K562 (cell line): Measurements from ENCODE around the gene HNF4A. TPM values are rescaled to one million over a fixed set of nuclear protein-coding genes. Genes with fewer than 3 reads are reported as not detected.
A peak's percentile ranks its signal among the peaks of the same experiment; 100 is the strongest.

Experiments used
- ATAC-seq: fragments of 200-7000 bp; cut with Tn5 transposase; 3 replicates; pipeline ENCODE4 v1.9.1; 2020; ENCODE audit warnings: moderate library complexity
- BruUV-seq: library from RNA; stranded (reverse); fragments of 400-500 nt; replicated peaks from 2 replicates; lab custom pipeline; 2021; lab: Mats Ljungman, UMichigan
- CTCF ChIA-PET: fragments of 300-600 bp; formaldehyde crosslinking; extraction: SDS; loops from one replicate; lab custom pipeline; 2021; ENCODE audit warnings: low intra/inter-chr PET ratio; lab: Yijun Ruan, JAX
- POLR2A ChIA-PET: fragments of 300-600, 350-650 bp; sonication (Branson Sonifier 250); formaldehyde crosslinking; extraction: SDS; loops from one replicate; lab custom pipeline; 2021; ENCODE audit warnings: antibody characterized with exemption, inconsistent platforms; lab: Yijun Ruan, JAX
- DNase-seq, 4 experiments: peaks; one replicate each; pipeline versions ENCODE4 v3.0.0 to v3.0.0-alpha.2; 2011 to 2018; ENCODE audit warnings: low spot score in 3 of 4, mixed read lengths in 3 of 4; ENCODE audit errors: extremely low read depth in 1 of 4
- FAIRE-seq: peaks from 2 replicates; lab custom pipeline; 2011; peaks lifted over from hg19 to GRCh38; lab: Jason Lieb, UNC
- H2AFZ ChIP-seq: 2 replicates; pipeline ENCODE4 v1.6.0; 2011; ENCODE audit warnings: low read depth, low read length, control low read depth, inconsistent platforms
- H3K27ac ChIP-seq: fragments of 200-600 bp; 3 replicates; pipeline ENCODE4 v1.8.0; 2011; ENCODE audit warnings: low read depth, mild to moderate bottlenecking, control low read depth, inconsistent platforms, low read length, moderate library complexity, mixed read lengths; ENCODE audit errors: extremely low read depth
- H3K27me3 ChIP-seq, 2 experiments: fragments of 300-600 bp in 1 of 2; 2 replicates in 1 of 2; 3 replicates in 1 of 2; pipeline versions ENCODE4 v1.6.0 to v1.8.0; 2011; ENCODE audit warnings: inconsistent platforms in 2 of 2, low read length in 2 of 2, mild to moderate bottlenecking in 1 of 2, mixed read lengths in 1 of 2, moderate library complexity in 1 of 2; ENCODE audit not compliant: control insufficient read depth in 2 of 2, insufficient read depth in 2 of 2
- H3K36me3 ChIP-seq: fragments of 300-600 bp; 3 replicates; pipeline ENCODE4 v1.8.0; 2011; ENCODE audit warnings: mild to moderate bottlenecking, low read length, inconsistent platforms; ENCODE audit not compliant: control insufficient read depth, insufficient read depth
- H3K4me1 ChIP-seq, 2 experiments: fragments of 200-600 bp in 1 of 2; replicated peaks in 1 of 2; 2 replicates in 1 of 2; 3 replicates in 1 of 2; pipeline versions ENCODE4 v1.5.1 to v1.8.0; 2011; ENCODE audit warnings: inconsistent platforms in 2 of 2, low read length in 2 of 2, mild to moderate bottlenecking in 1 of 2, mixed read lengths in 1 of 2, moderate library complexity in 1 of 2; ENCODE audit not compliant: control insufficient read depth in 2 of 2, insufficient read depth in 2 of 2
- H3K4me2 ChIP-seq: 2 replicates; pipeline ENCODE4 v1.6.1; 2011; ENCODE audit warnings: low read length, control low read depth, inconsistent platforms, mixed read lengths; ENCODE audit not compliant: insufficient read depth
- H3K4me3 ChIP-seq: fragments of 200-600 bp; sonication (generic), shearing (Covaris generic); 2 replicates; pipeline ENCODE4 v1.5.1; 2016; ENCODE audit warnings: control low read depth, inconsistent platforms
- H3K79me2 ChIP-seq: fragments of 200-600 bp; 3 replicates; pipeline ENCODE4 v1.8.0; 2011; ENCODE audit warnings: low read length, inconsistent platforms; ENCODE audit not compliant: control insufficient read depth, insufficient read depth
- H3K9ac ChIP-seq, 2 experiments: 2 replicates each; pipeline versions ENCODE4 v1.6.0 to v1.6.1; 2011; ENCODE audit warnings: low read depth in 2 of 2, low read length in 2 of 2, control low read depth in 1 of 2, inconsistent platforms in 1 of 2, mild to moderate bottlenecking in 1 of 2, mixed read lengths in 1 of 2; ENCODE audit not compliant: insufficient read depth in 1 of 2
- H3K9me1 ChIP-seq: one replicate; pipeline ENCODE4 v1.6.0; 2011; ENCODE audit warnings: inconsistent platforms, mild to moderate bottlenecking, low read length, moderate library complexity; ENCODE audit not compliant: control insufficient read depth, insufficient read depth
- H3K9me3 ChIP-seq: replicated peaks from 2 replicates; pipeline ENCODE4 v1.5.1; 2011; ENCODE audit warnings: low read depth, low read length, inconsistent platforms; ENCODE audit not compliant: control insufficient read depth, insufficient read depth
- H4K20me1 ChIP-seq: replicated peaks from 2 replicates; pipeline ENCODE4 v1.6.1; 2011; ENCODE audit warnings: low read length, inconsistent platforms, mixed read lengths; ENCODE audit not compliant: control insufficient read depth, insufficient read depth
- CAMTA2 ChIP-seq: fragments of 250-450 bp; sonication (Bioruptor Pico); conservative IDR thresholded peaks from 2 replicates; pipeline ENCODE4 v1.5.1; 2022
- CBFA2T3 ChIP-seq: fragments of 450-650 bp; IDR thresholded peaks from 2 replicates; pipeline ENCODE4 v1.6.1; 2017
- FUS ChIP-seq: fragments of 200-400 bp; formaldehyde crosslinking; optimal IDR thresholded peaks from 2 replicates; pipeline ENCODE3; 2017; ENCODE audit warnings: low read depth, low read length
- GTF2A2 ChIP-seq: IDR thresholded peaks from 2 replicates; pipeline ENCODE4 v1.6.1; 2016; ENCODE audit warnings: mild to moderate bottlenecking, missing genetic modification characterization, missing compliant biosample characterization
- KLF13 ChIP-seq: fragments of 450-650 bp; IDR thresholded peaks from 2 replicates; pipeline ENCODE4 v1.6.1; 2016; ENCODE audit warnings: missing genetic modification characterization, low read depth, mild to moderate bottlenecking, missing compliant biosample characterization, moderate library complexity, borderline replicate concordance
- KLF16 ChIP-seq: IDR thresholded peaks from 2 replicates; pipeline ENCODE4 v1.6.1; 2016; ENCODE audit warnings: antibody characterized with exemption
- RFX1 ChIP-seq: fragments of 450-650 bp; IDR thresholded peaks from 2 replicates; pipeline ENCODE4 v1.6.1; 2016; ENCODE audit warnings: mild to moderate bottlenecking, moderate library complexity
- ZNF695 ChIP-seq: fragments of 450-650 bp; formaldehyde crosslinking; IDR thresholded peaks from 2 replicates; pipeline ENCODE4 v1.4.0; 2020; ENCODE audit warnings: mild to moderate bottlenecking, moderate library complexity
- WGBS: fragments of 100-300 bp; shearing (Covaris generic); methylation state at CpG from one replicate; pipeline ENCODE4 v1.1.6; 2016; ENCODE audit warnings: low coverage, mixed read lengths; ENCODE audit not compliant: insufficient coverage; ENCODE audit errors: missing lambda C conversion rate; 5-methylcytosine and 5-hydroxymethylcytosine counted together
- in situ Hi-C: fragments of 300-500 bp; cut with MboI; formaldehyde crosslinking; loops from 4 replicates; pipeline ENCODE4 v1.15.0; 2018; ENCODE audit warnings: inconsistent platforms, mixed read lengths
- intact Hi-C: fragments of 100-400 bp; cut with micrococcal nuclease; formaldehyde crosslinking; loops from 2 replicates; pipeline ENCODE4 v1.14.2; 2022
- polyA plus RNA-seq, 8 experiments: library from polyadenylated mRNA; depleted of rRNA in 4 of 8; stranded (reverse) in 5 of 8; unstranded in 3 of 8; fragments of >200 nt; fragmentation: Nextera tagmentation in 2 of 8; fragmentation: Illumina TruSeq in 1 of 8; extraction: Ambion mirVana in 2 of 8; extraction: Trizol in 1 of 8; gene quantifications; 2 replicates each; pipeline versions ENCODE4 v1.2.1 to v1.2.3, GENCODE V29; 2011 to 2014; ENCODE audit warnings: inconsistent platforms in 1 of 8, missing spikeins in 1 of 8
- total RNA-seq, 7 experiments: library from RNA; depleted of rRNA in 6 of 7; stranded (reverse); fragments of >200 nt in 6 of 7; fragmentation: Illumina TruSeq in 2 of 7; extraction: Trizol in 2 of 7; gene quantifications; 2 replicates each; pipeline versions ENCODE4 v1.2.1 to v1.2.3, GENCODE V29; 2011 to 2021; ENCODE audit warnings: low replicate concordance in 1 of 7
- TF ChIP-seq, protein P1 (sequence below): fragments of 450-650 bp; formaldehyde crosslinking; IDR thresholded peaks from 2 replicates; pipeline ENCODE4 v1.4.0; 2020; ENCODE audit warnings: mild to moderate bottlenecking, moderate library complexity
- TF ChIP-seq, protein P2 (sequence below): fragments of 250-450 bp; sonication (Bioruptor Pico); IDR thresholded peaks from 2 replicates; pipeline ENCODE4 v1.5.0; 2021; ENCODE audit warnings: mild to moderate bottlenecking, moderate library complexity
- TF ChIP-seq, protein P3 (sequence below): fragments of 450-650 bp; IDR thresholded peaks from 2 replicates; pipeline ENCODE4 v1.6.1; 2016

The HNF4A gene
- total and polyA plus RNA-seq, 9 of the 15 experiments (the other 6 are each of a cell fraction or from before 2014, with no cell fraction given) = 0.03 to 0.27 (median 0.08) TPM; not detected in 5

DNA sequence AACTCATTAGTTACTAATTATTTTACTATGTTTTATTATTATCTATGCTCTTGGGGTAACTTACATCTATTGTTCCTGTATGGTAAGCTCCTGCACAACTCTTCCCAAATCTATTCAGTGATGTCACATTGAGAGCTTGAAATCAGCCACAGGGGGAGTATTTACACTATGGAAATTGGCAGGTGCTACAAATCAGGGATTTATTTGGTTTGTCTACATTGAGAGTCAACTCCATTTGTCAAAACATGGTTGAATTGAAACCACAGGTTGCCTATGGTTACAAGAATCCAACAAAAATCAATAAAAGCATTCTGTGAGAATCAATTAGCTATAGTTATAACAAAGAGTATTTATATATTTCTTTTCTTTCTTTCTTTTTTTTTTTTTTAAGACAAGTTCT, 40.6 kb upstream of the HNF4A start:
- no peaks in the 10 kb centered on the region for H3K36me3 ChIP-seq
- H3K9me3 ChIP-seq = no peaks in the 10 kb centered on the region
- no TSS peak for BruUV-seq
- H3K4me2 ChIP-seq = no peak overlapping the region
- no peak overlapping the region for H3K27ac ChIP-seq
- no peak for ATAC-seq
- TF ChIP-seq CBFA2T3 (no peak), CAMTA2 (CRISPR knock-in tag) (no peak), RFX1 (peak; percentile 14; the same call in 1 of the 2 replicates), GTF2A2 (no peak)
- H3K4me1 ChIP-seq = peaks cover 7 to 13% of the 10 kb centered on the region in 2 experiments
- ChIA-PET POLR2A (no interaction called here), CTCF (no interaction called here)
- no peaks in the 10 kb centered on the region for H4K20me1 ChIP-seq
- H2AFZ ChIP-seq = no peak overlapping the region
- DNase-seq = no peak
- intact Hi-C loops (loop anchor here (5.0 kb wide), 1 partner anchor 157 kb away; no protein-coding TSS in a partner anchor), in situ Hi-C loops (loop anchor here (5.0 kb wide), 1 partner anchor 98 kb away; no protein-coding TSS in a partner anchor)
- no peak overlapping the region for H3K9ac ChIP-seq
- H3K27me3 ChIP-seq = peaks cover 3 to 4% of the 10 kb centered on the region in 2 experiments; a peak in 3 of 5 replicates
- FAIRE-seq = no peak
- H3K79me2 ChIP-seq = no peaks in the 10 kb centered on the region
- no peaks in the 10 kb centered on the region for H3K9me1 ChIP-seq
- H3K4me3 ChIP-seq = no peak overlapping the region

DNA sequence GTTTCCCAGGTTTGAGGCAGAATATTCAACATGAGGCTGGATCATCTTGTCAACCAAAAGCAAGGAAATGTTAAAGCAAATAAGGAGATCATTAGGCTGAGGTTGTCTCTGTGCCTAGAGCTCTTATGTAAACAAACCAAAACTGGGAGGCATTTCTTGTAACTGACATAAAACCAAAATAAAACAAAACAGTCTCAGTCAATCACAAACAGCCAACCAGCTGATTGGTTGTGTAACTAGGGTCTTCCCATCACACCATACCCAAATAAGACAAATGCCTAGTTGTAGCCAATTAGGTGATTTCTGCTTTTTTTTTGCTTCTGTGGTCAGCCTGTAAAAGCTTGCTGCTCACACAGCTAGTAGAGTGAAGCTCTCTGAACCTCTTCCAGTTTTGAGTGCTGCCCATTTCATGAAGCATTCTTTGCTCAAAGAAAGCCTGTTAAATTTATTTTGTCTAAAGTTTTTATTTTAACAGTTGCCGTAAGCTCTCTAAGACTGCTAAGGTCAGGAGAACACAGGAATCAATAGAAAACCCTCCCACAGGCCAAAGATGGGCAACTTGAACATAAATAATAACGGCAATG, 35.6 kb upstream of the HNF4A start:
- H3K4me3 ChIP-seq = no peak overlapping the region
- 34% methylated on average over 2 of the region's 2 CpGs for WGBS
- ChIA-PET CTCF (no interaction called here), POLR2A (interaction anchor here (0.6 to 1.5 kb wide), 5 partner anchors 9 to 88 kb away, joined by 3 to 4 read pairs (median 4); partner anchors contain the start of gene FITM2)
- H3K9me1 ChIP-seq = no peaks in the 10 kb centered on the region
- no peak for ATAC-seq
- no peaks in the 10 kb centered on the region for H3K4me1 ChIP-seq
- H3K27ac ChIP-seq = no peak overlapping the region
- H3K9me3 ChIP-seq = no peaks in the 10 kb centered on the region
- no peak overlapping the region for H2AFZ ChIP-seq
- TF ChIP-seq, protein P1, sequence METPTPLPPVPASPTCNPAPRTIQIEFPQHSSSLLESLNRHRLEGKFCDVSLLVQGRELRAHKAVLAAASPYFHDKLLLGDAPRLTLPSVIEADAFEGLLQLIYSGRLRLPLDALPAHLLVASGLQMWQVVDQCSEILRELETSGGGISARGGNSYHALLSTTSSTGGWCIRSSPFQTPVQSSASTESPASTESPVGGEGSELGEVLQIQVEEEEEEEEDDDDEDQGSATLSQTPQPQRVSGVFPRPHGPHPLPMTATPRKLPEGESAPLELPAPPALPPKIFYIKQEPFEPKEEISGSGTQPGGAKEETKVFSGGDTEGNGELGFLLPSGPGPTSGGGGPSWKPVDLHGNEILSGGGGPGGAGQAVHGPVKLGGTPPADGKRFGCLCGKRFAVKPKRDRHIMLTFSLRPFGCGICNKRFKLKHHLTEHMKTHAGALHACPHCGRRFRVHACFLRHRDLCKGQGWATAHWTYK (CRISPR knock-in tag) = no peak
- TF ChIP-seq KLF13 (tag) = no peak
- no peak for TF ChIP-seq FUS
- TF ChIP-seq, protein P2, sequence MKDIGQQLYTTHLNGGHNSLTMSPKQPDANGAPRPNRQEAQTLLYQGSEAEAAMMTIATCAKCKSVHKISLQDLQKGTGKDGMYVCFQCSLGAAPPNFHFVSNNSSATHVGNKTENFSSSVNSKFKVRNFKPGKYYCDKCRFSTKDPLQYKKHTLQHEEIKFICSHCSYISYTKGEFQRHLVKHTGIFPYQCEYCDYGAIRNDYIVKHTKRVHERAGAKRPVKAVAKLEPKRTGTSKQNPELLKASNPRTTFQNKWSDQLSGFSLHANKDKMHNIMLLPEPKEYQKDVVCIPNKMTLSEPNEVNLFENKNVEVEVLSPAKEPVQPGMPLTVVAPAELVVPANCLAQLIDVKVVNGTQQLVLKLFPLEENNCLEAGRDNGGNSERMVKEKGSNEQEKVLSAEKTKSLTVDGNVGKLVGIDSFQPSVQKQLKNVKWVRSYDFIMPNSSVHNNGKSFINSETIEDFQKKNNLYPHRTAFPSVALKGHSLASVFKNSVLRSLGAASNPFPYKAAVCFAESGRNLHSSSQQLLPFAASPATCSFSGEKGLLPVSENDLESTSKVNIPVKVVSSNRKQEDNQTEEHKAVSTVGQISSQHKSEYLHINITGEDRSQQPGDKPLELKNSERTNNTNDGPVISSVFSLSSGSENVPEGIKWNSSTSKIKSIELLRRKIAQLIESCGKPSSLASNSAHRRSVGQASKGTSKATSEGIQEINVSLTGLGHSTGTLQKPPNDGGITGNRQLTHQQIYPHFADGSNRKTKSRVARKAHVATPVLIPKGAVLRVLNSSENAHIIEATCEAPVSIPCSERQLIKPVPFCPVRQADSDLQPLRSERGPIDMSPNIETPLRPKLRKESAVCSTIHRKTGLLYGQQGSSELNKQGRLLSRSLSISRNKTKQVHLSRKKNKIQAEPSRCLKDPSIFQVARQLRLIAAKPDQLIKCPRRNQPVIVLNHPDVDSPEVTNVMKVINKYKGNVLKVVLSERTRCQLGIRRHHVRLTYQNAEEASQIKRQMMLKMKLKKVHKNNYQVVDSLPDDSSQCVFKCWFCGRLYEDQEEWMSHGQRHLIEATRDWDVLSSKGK (CRISPR knock-in tag) = no peak
- TF ChIP-seq, protein P3, sequence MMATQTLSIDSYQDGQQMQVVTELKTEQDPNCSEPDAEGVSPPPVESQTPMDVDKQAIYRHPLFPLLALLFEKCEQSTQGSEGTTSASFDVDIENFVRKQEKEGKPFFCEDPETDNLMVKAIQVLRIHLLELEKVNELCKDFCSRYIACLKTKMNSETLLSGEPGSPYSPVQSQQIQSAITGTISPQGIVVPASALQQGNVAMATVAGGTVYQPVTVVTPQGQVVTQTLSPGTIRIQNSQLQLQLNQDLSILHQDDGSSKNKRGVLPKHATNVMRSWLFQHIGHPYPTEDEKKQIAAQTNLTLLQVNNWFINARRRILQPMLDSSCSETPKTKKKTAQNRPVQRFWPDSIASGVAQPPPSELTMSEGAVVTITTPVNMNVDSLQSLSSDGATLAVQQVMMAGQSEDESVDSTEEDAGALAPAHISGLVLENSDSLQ = peak; percentile 54; the same call in 1 of the 2 replicates
- TF ChIP-seq KLF16 = no peak
- no peak for TF ChIP-seq ZNF695 (CRISPR knock-in tag)
- peaks cover 4 to 11% of the 10 kb centered on the region in 2 experiments for H3K27me3 ChIP-seq
- no TSS peak for BruUV-seq
- in situ Hi-C loops = no loop called here
- no peak for FAIRE-seq
- DNase-seq = no peak
- no peaks in the 10 kb centered on the region for H4K20me1 ChIP-seq
- intact Hi-C loops = no loop called here
- H3K4me2 ChIP-seq = no peak overlapping the region
- no peaks in the 10 kb centered on the region for H3K36me3 ChIP-seq
- no peaks in the 10 kb centered on the region for H3K79me2 ChIP-seq
- H3K9ac ChIP-seq = no peak overlapping the region
